Thoracic aorta (tissue), 2 donors: ENCODE measurements around the gene NCOA3. TPM values are rescaled to one million over a fixed set of nuclear protein-coding genes. Genes with fewer than 3 reads are reported as not detected.

Source experiments
- ATAC-seq: fragments of 150-250 bp; one replicate; pipeline ENCODE4 v1.8.0; 2017; ENCODE audit warnings: low read depth; ENCODE audit not compliant: insufficient number of reproducible peaks, low FRiP score
- DNase-seq: peaks from one replicate; pipeline ENCODE4 v3.0.0-alpha.2; 2020; ENCODE audit warnings: low spot score
- H3K27ac ChIP-seq, 2 donors: fragments of 200-600 bp; sonication (generic); 1 replicate in 1 of 2; 2 replicates in 1 of 2; pipeline ENCODE4 v1.5.1; 2016; ENCODE audit warnings: mild to moderate bottlenecking in 2 of 2, moderate library complexity in 2 of 2
- H3K27me3 ChIP-seq: fragments of 200-600 bp; sonication (generic); replicated peaks from 2 replicates; pipeline ENCODE4 v1.6.0; 2016; ENCODE audit warnings: mild to moderate bottlenecking; ENCODE audit not compliant: insufficient read depth
- H3K36me3 ChIP-seq: fragments of 200-600 bp; sonication (generic); one replicate; pipeline ENCODE4 v1.5.1; 2016
- H3K4me1 ChIP-seq, 2 donors: fragments of 200-600 bp; sonication (generic); 1 replicate in 1 of 2; 2 replicates in 1 of 2; pipeline versions ENCODE4 v1.5.1 to v1.6.0; 2016; ENCODE audit warnings: low read depth in 2 of 2, mild to moderate bottlenecking in 1 of 2; ENCODE audit not compliant: control insufficient read depth in 1 of 2
- H3K4me3 ChIP-seq: fragments of 200-600 bp; sonication (generic); 2 replicates; pipeline ENCODE4 v1.5.1; 2016; ENCODE audit warnings: mild to moderate bottlenecking
- H3K9me3 ChIP-seq: fragments of 200-600 bp; sonication (generic); 2 replicates; pipeline ENCODE4 v1.5.1; 2016
- CTCF ChIP-seq: fragments of 200-600 bp; sonication (generic); IDR thresholded peaks from one replicate; pipeline ENCODE4 v1.5.1; 2019; ENCODE audit warnings: antibody characterized with exemption
- total RNA-seq, 2 donors: library from RNA; depleted of rRNA; stranded (reverse); fragments of >200 nt; gene quantifications; one replicate each; pipeline versions ENCODE4 v1.1.0 to v1.2.3, GENCODE V29; 2016

Gene NCOA3
- total RNA-seq, 2 donors from 2014 or later: 44.3 to 68.1 TPM

DNA sequence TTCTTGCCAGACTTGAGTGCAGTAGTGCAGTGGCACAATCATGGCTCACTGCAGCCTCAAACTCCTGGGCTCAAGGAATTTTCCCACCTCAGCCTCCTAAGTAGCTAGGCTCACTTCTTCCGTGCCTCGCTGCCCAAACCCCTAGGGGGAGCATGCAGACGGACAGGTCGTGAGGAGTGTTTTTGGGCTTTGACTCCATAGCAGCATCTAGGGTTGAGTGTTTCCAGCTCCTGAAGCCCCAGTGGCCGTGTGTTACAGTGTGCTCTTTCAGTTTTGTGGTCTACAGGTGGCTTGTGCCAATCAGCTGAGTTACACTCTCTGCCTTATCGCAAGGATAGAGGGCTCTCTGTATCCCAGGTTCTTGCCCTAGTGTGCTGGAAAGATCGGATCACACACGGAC lies 33.4 kb downstream of the NCOA3 start:
- H3K27me3 ChIP-seq: no peaks in the 10 kb centered on the region
- H3K36me3 ChIP-seq: no peaks in the 10 kb centered on the region
- no peak overlapping the region for H3K27ac ChIP-seq
- H3K9me3 ChIP-seq: no peaks in the 10 kb centered on the region
- peaks cover 0 to 21% of the 10 kb centered on the region in 2 donors for H3K4me1 ChIP-seq
- DNase-seq (no peak), ATAC-seq (no peak)
- no peak for TF ChIP-seq CTCF
- H3K4me3 ChIP-seq: no peak overlapping the region

DNA sequence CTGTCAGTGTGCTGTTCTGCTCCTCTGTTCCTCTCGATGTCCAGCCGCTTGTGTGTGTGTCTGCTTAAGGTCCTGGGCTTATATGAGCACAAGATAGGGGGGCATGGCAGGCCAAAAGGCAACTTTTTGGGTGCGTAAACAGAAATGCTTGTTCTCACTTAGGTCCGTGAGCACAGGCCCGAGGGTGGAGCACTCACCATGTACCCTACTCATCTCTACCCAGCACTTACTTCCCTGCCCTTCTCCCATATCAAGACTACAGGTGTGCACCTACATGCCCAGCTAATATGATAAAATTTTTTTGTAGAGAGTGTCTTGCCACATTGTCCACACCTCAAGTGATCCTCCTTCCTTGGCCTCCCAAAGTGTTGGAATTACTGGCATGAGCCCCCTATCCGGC lies 34.3 kb downstream of the NCOA3 start:
- no peaks in the 10 kb centered on the region for H3K27me3 ChIP-seq
- H3K36me3 ChIP-seq: no peaks in the 10 kb centered on the region
- no peak overlapping the region for H3K27ac ChIP-seq
- peaks cover 8 to 28% of the 10 kb centered on the region in 2 donors for H3K4me1 ChIP-seq
- ATAC-seq (no peak), DNase-seq (no peak)
- no peak overlapping the region for H3K4me3 ChIP-seq
- H3K9me3 ChIP-seq: no peaks in the 10 kb centered on the region
- TF ChIP-seq CTCF: no peak

DNA sequence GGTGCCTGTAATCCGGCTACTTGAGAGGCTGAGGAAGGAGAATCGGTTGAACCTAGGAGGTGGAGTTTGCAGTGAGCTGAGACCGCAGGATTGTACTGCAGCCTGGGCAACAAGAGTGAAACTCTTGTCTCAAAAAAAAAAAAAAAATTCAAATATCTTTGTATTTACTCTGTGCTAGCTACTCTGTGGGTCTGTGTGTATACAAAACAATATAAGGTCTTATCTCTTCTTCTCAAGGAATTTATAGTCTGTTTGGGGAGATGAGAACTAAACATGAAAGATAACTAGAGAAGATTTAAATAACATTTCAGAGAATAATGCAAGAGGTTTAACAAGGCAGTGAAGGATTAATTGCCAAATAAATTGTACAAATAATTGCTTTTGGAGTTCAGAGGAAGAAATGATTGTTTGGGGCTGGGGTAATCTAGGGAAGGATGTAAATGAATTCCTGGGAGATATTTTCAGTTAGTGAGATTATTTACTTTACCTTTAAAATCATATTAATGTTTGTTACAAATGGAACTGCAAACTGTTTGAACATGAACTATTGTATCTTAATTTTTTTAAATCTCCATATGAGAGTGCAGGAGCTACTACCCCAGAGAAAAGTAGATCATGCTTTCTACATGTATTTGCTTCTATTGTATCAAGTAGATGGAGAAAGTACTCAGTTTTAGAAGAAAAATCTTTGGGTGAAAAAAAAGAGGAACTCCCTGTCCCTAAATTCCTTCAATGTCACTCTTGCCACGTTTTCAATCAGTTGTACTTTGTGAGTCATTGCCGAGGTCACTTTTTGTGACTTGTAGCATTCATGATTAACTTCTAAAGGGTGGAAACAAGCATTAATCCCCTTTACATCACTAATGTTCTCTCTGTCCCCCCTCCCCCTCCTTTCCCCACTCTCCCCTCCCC lies 39.0 kb downstream of the NCOA3 start:
- Histone ChIP-seq H3K36me3 (no peaks in the 10 kb centered on the region), H3K4me3 (no peak overlapping the region), H3K4me1 (peaks cover 21 to 64% of the 10 kb centered on the region in 2 donors), H3K9me3 (no peaks in the 10 kb centered on the region), H3K27me3 (no peaks in the 10 kb centered on the region), H3K27ac (no peak overlapping the region)
- DNase-seq (no peak), ATAC-seq (no peak)
- no peak for TF ChIP-seq CTCF

DNA sequence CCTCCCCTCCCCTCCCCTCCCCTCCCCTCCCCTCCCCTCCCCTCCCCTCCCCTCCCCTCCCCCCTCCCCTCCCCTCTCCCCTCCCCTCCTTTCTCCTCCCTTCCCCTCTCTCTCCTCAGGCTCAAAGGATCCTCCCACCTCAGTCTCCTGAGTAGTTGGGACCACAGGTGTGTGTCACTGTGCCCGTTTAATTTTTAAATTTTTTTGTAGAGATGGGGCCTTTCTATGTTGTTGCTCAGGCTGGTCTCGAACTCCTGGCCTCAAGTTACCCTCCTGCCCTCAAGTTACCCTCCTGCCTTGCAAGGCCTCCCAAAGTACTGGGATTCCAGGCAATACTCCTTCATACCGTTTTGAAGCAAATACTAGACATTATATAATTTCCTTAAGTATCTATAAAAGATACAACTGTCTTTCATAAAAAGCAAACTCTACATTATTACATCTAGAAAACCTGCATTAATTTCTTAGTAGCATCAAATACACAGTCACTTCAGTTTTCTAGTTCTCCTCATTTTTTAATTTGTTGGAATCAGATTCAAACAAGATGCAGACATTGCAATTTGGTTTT lies 39.8 kb downstream of the NCOA3 start:
- H3K27me3 ChIP-seq: no peaks in the 10 kb centered on the region
- DNase-seq (no peak), ATAC-seq (no peak)
- H3K4me3 ChIP-seq: no peak overlapping the region
- H3K9me3 ChIP-seq: no peaks in the 10 kb centered on the region
- H3K27ac ChIP-seq: no peak overlapping the region
- no peak for TF ChIP-seq CTCF
- no peaks in the 10 kb centered on the region for H3K36me3 ChIP-seq
- H3K4me1 ChIP-seq: peaks cover 25 to 71% of the 10 kb centered on the region in 2 donors

DNA sequence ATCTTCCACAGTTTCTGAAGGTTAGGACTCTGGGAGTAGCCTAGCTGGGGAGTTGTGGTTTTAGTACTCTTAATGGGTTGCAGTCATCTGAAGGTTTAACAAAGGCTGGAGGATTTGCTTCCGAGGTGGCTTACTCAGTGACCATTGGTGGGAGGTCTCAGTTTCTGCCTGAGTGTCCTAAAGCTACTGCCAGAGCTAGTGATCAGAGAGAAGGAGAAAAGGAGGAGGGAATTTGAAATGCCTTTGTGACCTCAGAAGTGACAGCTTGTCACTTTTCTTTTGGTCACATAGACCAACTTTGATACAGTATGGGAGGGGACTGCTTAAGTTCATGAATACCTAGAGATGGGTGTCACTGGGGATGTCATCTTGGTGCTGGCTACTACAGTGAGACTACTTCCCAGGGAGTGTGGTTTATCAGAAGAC lies 41.3 kb downstream of the NCOA3 start:
- no peak for DNase-seq
- Histone ChIP-seq H3K4me1 (peaks cover 25 to 71% of the 10 kb centered on the region in 2 donors), H3K36me3 (no peaks in the 10 kb centered on the region), H3K4me3 (no peak overlapping the region), H3K27ac (no peak overlapping the region), H3K27me3 (no peaks in the 10 kb centered on the region), H3K9me3 (no peaks in the 10 kb centered on the region)
- ATAC-seq: no peak
- no peak for TF ChIP-seq CTCF
